Fibroblast of upper back skin (primary cell): ENCODE data around the gene HCRTR2.
"Not testable (repeated sequence)": the region's sequence is repeated elsewhere in the genome, so short reads cannot be mapped to it uniquely, and the experiment has no call there.

Experiments used
- DNase-seq: peaks from one replicate; pipeline ENCODE4 v3.0.0-alpha.2; 2013

HCRTR2 gene

DNA sequence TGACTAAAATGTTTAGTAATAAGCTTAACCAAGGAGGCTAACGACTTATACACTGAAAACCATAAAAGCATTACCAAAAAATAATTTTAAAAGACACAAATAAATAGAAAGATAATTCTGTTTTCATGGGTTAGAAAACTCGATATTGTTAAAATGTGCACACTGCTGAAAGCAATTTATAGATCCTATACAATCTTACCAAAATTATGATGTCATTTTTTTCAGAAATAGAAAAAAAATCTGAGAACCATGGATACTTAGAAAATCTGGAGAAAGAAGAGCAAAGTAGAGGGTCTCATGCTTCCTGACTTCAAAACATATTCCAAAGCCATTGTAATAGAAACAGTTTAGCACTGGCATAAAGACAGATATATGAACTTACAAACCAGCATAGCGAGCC is 46.6 kb downstream of the HCRTR2 start:
- no peak for DNase-seq

DNA sequence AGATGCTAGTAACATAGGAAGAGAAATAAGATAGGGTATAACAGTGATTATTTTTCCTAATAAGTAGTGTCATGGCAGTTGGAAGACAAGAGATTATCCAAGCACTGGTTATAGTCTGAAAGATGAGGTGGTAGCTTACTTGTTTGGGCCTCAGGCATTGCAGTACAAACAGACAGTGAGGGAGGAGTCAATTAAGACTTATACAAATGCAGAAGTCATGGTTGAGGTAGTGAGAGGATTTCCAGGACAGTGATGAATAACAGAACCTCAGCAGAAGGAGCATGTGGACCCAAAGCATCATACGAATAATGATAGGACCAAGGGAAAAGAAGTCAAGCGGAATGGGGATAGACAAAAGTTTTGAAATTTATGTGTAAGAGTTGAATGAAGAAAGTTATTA is 53.5 kb downstream of the HCRTR2 start:
- no peak for DNase-seq

DNA sequence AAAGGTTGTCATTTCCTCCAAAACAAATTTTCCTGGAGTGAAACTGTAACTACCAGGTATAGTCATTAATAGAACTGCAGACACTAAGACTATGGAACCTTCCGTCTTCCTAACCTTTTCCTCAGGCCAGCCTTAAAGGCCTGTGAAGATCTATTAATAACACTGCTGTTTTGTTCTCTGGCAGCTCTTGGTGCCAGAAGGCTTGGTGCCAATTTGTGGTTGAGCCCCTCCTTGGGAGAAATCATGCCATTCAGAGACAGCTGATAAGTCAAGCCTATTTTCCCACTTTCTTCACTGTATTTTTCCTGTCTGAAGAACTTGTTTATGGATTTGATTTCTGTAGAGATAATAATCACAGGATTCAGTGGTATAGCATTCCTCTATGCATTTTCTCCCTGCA is 64.8 kb downstream of the HCRTR2 start:
- peak; percentile 63 for DNase-seq

DNA sequence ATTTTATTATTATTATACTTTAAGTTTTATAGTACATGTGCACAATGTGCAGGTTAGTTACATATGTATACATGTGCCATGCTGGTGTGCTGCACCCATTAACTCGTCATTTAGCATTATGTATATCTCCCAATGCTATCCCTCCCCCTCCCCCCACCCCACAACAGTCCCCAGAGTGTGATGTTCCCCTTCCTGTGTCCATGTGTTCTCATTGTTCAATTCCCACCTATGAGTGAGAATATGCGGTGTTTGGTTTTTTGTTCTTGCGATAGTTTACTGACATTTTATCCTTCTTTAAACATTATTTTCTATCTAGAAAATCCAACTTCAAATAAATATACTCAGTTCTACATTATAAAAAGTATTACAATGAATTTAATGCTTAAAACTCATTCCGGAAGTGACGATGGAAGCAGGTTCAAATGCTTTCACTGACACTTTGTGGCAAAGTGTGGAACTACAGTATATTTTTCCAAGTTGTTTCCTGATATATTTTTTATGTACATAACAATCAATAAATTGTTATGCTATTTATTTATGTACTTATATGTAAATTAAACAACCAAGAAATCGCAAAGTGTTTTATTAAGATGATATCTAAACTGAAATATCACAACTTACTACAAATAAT is 66.8 kb downstream of the HCRTR2 start:
- DNase-seq, result peak; percentile 50

DNA sequence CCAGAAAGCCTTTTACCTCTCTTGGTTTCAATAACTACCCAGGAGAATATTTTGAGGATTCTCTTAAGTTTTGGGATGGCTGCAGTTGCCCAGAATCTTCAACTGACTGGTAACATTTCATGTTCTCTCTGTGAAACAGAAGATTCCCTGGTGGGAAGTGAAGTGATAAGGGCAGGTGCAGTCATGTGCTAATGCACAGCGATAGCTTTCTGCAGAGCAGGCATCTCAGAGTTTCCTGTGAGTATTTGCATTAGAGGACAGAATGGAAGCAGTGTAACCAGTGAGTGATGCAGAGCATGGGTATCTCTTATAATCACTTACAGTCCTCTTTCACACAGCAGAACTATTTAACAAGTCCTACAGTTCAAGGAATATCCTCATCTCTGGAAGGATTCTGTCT is 76.1 kb downstream of the HCRTR2 start:
- no peak for DNase-seq

DNA sequence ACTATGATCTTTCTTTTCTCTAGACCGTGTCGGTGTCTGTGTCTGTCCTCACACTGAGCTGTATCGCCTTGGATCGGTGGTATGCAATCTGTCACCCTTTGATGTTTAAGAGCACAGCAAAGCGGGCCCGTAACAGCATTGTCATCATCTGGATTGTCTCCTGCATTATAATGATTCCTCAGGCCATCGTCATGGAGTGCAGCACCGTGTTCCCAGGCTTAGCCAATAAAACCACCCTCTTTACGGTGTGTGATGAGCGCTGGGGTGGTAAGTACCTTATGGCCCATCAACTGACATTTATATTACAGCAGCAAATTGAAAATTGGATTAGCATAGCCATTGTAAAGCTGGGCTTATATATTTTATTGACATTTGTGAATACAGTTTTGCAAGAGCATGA is 80.8 kb downstream of the HCRTR2 start:
- no peak for DNase-seq

DNA sequence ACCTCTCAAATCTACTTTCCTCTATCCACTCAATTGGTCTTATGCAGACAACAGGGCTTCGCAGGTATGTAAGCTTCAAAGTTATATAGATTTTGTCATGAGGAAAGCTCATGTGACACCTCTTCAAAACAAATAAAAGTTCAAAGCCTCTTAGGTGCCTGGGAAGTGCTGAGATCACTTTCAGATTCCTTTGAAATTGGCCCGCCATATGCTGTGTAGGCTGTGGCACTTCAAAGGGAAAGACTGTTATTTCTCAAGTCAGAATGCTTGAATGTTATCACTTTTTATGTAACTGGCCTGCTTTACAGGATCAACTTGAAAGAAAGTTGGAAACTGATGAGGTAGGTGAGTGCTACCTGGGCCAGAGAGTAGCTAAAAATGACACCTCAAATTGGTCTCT is 85.9 kb downstream of the HCRTR2 start:
- DNase-seq, result no peak

DNA sequence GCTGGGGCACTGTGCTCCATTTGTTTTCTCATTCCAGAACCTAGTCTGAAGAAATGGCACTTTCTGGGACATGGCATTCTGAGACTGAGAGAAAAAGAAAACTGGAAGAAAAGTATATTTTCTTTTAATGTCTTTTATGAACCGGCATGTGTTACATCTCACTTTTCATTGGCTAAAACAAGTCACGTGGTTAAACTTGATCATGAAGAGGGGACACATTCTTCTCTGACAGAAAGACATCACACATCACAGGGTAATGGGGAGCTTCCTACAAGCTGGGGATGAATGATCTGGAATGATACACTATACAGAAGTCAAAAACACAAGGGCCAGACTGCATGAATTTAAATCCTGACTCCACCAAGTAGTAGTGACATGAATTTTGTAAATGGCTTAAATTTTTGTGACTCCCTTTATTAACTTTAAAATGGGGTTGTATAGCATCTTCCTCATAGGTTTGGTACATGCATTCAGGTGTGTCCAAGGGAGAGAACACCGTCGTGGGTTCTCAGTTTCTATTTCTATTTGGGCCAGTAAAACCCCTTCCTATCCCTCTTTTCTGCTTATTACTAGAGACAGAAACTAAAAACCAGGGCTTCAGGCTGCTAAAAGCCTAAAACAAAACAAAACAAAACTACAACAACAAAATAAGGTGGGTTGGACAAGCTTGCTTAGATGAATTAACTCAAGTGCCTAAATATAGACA is 91.2 kb downstream of the HCRTR2 start:
- DNase-seq, result no peak

DNA sequence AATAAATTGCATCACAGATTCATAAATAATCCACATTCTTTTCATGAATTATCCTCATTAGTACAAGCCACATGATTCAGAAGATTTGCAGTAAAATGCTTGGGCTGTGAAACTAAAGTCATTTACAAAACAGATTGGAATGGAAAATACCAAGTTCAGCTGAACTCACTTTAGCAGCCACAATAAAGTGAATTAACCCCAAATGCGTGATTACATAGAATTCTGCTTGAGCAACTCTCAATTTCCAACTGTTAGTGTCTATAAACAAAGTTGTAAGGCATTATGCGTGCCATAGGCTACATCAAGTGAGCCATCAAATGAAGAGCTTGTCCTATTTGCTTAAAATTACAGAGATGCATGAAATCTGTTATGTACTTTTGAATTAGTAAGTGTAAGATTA is 92.6 kb downstream of the HCRTR2 start:
- DNase-seq, result no peak

DNA sequence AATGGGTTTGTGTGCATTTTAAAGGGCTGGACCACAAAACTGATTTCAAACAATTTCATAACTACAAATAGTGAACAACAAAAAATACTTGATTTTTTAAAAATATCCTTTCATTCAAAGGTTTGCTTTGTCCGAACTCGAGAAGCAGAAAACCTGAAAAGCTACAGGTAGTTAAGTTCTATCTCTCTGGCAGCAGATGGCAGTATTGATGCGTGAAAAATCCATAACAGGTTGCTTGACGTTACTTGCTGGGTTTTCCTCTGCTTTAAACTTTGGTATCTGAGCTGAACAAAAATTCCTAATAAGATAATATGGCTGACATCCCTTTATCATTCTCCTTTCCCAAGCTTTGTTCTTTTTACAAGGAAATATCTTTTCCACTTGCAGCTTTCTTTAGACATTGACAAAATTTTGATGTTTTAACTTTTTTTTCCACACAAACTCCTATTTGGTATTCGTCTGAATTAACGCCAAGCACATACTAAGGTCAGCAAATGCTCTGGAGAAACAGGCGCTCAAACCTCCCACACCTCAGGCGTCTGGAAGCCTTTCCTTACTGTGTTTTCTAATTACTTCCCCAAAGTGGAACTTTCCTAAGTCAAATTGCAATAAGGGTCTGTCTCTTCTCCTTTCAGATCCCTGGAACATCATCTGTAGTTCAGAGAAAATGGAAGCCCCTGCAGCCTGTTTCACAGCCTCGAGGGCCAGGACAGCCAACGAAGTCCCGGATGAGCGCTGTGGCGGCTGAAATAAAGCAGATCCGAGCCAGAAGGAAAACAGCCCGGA is 102.6 kb downstream of the HCRTR2 start:
- DNase-seq, result peak; percentile 70

DNA sequence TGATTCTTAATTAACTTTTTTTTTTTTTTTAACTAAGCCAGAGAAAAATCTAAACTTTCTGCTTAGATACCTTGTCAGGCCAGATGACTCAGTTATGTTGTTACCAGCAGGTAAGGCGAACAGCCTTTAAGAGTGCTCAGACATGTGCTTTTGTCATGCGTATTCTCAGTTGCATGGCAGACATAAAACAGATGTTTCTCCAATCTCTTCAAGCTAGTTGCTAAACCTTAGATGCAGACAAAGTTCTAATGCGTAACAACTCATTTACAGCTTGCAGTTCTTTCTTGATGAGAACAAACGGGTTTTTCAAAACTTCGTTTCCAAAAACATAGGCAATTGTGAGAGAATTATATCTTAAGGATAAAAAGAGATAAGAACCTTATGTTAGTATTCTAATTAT is 103.3 kb downstream of the HCRTR2 start:
- DNase-seq, result no peak

DNA sequence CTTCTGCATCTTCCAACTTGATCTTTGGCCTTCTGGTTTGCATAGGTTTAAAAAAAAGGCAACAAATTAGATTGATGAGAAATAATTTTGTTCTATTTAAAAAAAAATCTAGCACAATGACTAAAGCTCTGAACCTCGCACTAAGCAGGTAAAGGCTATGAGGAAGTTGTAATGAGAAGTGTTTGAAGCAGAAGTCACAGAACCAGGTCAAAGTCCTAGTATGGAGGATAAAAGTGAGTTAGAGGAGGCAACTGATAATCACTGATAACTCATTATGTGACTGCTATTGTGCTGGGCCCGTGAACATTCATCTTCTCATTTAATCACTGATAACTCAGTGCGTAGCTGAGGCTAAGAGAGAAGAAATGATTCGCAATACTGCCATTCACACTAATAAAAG is 106.9 kb downstream of the HCRTR2 start:
- no peak for DNase-seq

DNA sequence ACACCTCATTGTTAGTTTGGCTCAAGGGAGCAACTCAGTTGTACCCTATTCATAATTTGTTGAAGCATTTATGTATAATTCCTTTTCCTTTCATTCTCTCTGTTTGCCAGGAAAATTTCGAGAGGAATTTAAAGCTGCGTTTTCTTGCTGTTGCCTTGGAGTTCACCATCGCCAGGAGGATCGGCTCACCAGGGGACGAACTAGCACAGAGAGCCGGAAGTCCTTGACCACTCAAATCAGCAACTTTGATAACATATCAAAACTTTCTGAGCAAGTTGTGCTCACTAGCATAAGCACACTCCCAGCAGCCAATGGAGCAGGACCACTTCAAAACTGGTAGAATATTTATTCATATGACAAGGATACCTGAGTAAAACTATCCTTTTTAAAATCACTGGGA is 107.8 kb downstream of the HCRTR2 start:
- no peak for DNase-seq

DNA sequence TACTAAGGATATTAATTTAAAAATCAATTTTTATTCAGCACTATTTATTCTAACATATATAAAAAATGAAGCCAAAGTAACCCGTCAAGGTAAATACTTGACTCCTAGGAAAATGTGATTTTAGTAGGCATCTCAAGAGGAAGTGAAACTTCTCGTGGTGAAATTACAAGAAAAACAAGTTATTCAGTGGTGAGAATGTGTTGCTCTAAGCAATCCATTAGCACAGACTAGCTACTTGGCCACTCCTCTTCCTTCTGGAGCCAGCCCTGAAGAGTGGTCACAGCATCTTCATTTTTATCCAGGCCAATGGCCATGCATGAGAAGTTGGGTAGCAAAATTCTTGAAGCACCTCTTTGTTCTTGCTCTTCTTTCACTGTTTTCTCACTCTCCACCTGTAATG is 112.5 kb downstream of the HCRTR2 start:
- no peak for DNase-seq

DNA sequence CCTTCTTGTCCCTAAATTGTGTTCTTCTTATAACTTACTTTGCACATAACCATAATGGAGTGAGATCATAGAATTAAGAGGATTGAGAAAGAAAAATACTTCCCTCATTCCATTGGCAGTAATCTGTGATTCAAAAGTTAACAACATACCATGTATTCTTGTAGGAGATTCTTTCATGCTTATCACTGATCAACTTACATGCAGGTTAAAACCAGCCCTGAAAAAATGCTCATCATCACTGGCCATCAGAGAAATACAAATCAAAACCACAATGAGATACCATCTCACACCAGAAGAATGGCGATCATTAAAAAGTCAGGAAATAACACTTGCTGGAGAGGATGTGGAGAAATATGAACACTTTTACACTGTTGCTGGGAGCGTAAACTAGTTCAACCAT is 116.4 kb downstream of the HCRTR2 start:
- no peak for DNase-seq

DNA sequence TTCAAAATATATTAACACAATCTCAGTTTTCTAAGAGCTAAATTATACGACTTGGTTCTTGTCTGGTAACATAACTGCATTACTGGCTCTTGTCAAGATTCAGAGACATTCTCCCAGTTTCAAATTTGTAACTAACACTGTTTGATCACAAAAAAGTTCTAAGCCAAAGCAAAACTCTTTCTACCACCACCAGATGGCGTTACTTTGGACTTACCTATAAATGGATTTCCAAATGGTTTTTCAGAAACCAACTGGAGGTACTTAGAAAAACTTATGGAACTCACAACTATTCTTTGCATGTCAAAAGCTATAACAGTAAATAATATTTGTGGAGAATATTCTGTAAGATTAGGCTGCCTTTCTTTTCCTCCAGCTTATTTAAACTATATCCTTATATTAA is 118.8 kb downstream of the HCRTR2 start:
- peak; percentile 2 for DNase-seq

DNA sequence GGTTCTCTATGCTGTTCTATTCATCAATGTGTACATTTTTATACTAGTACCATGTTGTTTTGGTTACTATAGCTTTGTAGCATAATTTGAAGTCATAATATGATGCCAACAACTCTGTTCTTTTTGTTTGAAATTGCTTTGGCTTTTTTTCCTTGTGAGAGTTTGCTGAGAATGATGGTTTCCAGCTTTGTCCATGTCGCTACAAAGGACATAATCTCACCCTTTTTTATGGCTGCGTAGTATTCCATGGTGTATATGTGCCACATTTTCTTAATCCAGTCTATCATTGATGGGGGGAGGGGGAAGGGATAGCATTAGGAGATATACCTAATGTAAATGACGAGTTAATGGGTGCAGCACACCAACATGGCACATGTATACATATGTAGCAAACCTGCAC is 122.9 kb downstream of the HCRTR2 start:
- not testable (repeated sequence) for DNase-seq

DNA sequence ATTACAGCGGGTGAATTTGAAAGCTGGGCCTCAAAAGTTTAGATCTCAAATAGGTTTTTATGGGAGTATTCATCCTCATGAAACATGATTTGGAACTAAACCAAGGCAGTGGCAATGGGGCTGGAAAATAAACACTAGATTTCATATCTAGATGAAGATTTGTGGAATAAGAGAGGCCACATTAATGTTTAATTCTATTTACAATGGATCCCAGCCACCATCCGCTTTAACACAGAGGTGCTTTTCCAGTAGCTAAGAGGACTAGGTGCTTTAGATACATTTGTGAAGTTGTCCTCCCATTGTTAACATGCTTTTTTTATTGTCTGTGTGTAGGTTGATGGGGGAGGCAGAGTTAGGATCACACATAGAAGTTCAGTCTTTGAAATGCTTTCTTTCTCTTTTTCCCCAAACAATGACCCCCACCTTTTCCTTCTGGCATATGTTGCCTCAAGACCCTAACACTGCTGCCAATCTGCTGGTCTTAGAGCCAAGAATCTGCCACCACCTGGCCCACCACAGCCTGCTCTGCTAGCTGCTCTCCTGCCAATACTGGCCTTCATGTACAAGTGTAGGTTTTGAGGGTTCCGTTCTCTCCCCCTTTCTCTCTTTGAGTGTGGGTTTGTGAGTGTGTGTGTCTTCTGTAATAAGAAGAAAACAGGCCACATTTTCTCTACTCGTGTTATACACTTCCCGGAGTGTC is 125.1 kb downstream of the HCRTR2 start:
- no peak for DNase-seq

DNA sequence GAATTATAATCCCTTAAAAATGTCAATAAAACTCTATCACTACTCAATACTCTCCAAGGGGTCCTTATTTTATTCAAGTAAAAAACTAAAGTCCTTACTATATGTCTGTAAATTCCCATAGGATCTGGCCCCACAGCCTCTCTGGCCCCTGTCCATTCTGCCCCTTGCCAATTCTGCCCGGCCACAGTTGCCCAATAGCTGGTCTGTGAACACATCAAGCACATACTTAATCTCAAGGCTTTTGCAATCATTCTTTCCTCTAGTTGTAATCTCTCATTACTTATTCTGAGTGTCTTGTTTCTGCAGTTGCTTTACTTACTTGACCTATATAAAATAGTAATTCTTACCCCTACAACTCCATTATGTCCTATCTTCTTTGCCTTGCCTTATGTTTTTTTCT is 130.4 kb downstream of the HCRTR2 start:
- DNase-seq, result no peak

DNA sequence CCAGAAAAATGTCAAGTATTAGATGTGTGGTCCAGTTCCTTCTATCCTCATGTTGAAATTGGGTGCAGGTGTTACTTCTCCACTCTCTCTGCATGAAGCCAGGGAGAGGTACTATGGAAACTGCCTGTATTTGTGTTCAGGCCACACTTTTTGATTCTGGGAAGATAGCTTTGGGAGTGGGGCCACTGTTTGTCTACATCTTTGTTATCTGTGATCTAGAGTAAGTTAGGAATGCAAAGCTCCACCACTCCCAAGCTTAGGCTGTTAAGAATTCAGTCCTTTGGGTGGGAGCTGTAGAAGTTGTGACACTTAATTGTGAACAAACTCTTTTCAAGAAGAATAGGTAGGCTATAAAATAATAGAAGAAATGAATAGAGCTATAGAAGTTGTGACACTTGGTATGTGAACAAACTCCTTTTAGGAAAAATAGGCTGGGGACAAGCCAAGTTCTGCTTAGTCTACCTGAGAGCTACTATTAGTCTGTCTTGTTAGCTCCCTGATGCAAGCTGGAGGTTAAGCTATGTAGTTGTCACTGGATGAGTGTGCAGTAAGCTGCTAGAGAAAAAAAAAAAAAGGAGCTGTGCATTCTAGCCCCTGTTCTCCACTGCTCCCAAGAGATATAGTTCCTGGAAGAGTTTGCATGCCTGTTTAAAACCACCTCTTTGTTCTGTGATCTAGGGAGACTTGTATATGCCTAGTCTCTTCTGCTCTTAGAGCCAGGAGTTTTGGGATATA is 145.8 kb downstream of the HCRTR2 start:
- peak; percentile 5 for DNase-seq

DNA sequence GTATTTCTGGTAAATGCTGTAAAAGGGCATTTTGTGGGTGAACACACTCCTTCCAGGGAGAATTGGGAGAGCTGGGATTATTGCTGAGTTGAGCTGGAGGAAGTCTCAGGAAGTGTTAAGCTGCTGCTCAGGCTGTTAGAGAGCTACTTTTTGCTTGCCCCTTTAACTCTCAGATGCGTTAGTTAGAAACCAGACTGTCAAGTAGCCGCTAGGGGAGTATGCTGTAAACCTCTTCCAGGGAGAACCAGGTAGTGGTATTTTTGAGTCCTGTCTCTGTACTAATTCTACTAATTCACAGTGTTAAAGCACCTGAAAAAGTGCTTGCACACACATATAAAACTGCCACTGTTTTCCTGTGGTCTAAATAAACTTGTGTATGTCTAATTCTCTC is 146.4 kb downstream of the HCRTR2 start:
- DNase-seq, result no peak

DNA sequence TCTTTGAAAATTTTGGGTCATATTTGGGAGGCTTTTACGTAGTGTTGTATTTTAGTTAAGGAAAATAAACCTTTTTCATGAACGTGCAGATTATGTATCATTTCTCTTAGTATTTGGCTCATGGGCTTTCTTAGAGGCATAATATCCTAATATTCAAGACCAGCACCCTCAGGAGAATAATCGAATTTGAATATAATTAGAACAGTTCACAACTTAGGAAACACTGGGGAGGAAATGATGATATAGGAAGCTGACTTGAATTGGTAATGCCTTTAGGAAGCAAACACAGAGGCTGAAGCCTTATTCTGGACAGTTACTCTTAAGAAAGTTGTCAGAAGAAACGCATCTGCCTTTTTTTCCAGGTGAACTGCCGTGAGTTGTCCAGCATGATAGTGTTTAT is 152.9 kb downstream of the HCRTR2 start, which contains the start of gene GFRAL:
Gene GFRAL, plus strand, starts transcription at position 301 of the 400 bp plus-strand sequence. Its CDS starts 86 bp downstream, at position 387.
- no peak for DNase-seq
